ENCODE results near the gene TBX3. TPM values are rescaled to one million over a fixed set of nuclear protein-coding genes. Genes with fewer than 3 reads are reported as not detected.

TBX3 gene
- total and polyA plus RNA-seq, 2 donors (not counting 3 experiments of a cell fraction or from before 2014, with no cell fraction given), result 0.52 to 2.0 TPM

- Histone ChIP-seq H3K27me3 (ENCODE audit: control insufficient read depth in 2 of 2, insufficient read depth in 2 of 2, low read length in 2 of 2) (peaks cover 63 to 67% of the 10 kb centered on the region in 2 experiments), H3K9me3 (replicated peaks; ENCODE audit: control insufficient read depth, insufficient read depth, low read length) (no peaks in the 10 kb centered on the region), H2AFZ (ENCODE audit: low read depth, low read length) (no peak overlapping the region), H3K4me2 (ENCODE audit: insufficient read depth, low read length) (no peak overlapping the region), H3K4me3 (replicated peaks in 1 of 3; ENCODE audit: insufficient read depth in 1 of 3, low read depth in 1 of 3, low read length in 3 of 3) (no peak overlapping the region), H3K27ac (ENCODE audit: insufficient read depth, low read depth, low read length) (no peak overlapping the region), H4K20me1 (replicated peaks; ENCODE audit: control insufficient read depth, extremely low read depth, insufficient read depth, low read length) (no peaks in the 10 kb centered on the region), H3K79me2 (ENCODE audit: control insufficient read depth, insufficient read depth, low read length) (no peaks in the 10 kb centered on the region), H3K9ac (replicated peaks; ENCODE audit: extremely low read depth, insufficient read depth, low read length) (no peak overlapping the region), H3K4me1 (ENCODE audit: control insufficient read depth, extremely low read depth, insufficient read depth, low read length) (no peaks in the 10 kb centered on the region), H3K36me3 (ENCODE audit: control insufficient read depth in 2 of 2, extremely low read depth in 1 of 2, insufficient read depth in 2 of 2, low read length in 2 of 2) (no peaks in the 10 kb centered on the region), H3K9me1 (replicated peaks; ENCODE audit: control insufficient read depth, extremely low read depth, insufficient read depth, low read length) (no peaks in the 10 kb centered on the region)
- FAIRE-seq (no peak), DNase-seq (ENCODE audit: low read depth, low spot score) (no peak)
- POLR2A ChIA-PET, result no interaction called here
- intact Hi-C loops (cut with micrococcal nuclease) (loop anchor here (10.0 kb wide), 1 partner anchor 668 kb away; no protein-coding TSS in a partner anchor), dilution Hi-C loops (cut with MboI; ENCODE audit: extremely low pct_ligation_motif_present, low sequenced_read_pairs) (no loop called here)
- TF ChIP-seq FOS (IDR thresholded peaks at IDR 0.05; ENCODE audit: borderline replicate concordance, insufficient read depth, low read length), result no peak
- no peak for TF ChIP-seq MYC (IDR thresholded peaks at IDR 0.05; ENCODE audit: low read depth, low read length)
- TF ChIP-seq, protein P1, sequence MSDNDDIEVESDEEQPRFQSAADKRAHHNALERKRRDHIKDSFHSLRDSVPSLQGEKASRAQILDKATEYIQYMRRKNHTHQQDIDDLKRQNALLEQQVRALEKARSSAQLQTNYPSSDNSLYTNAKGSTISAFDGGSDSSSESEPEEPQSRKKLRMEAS (IDR thresholded peaks at IDR 0.05; ENCODE audit: insufficient read depth, insufficient read length), result no peak
- no peak for TF ChIP-seq JUN (IDR thresholded peaks at IDR 0.05; ENCODE audit: borderline replicate concordance, insufficient read depth, insufficient read length, low read depth)
- peak; percentile 35 for TF ChIP-seq EZH2 (IDR thresholded peaks at IDR 0.05; ENCODE audit: borderline replicate concordance, low read depth, low read length, severe bottlenecking)
- TF ChIP-seq GATA2 (IDR thresholded peaks at IDR 0.05; ENCODE audit: insufficient read depth, insufficient read length, low read depth, low read length), result no peak
- TF ChIP-seq CTCF (IDR thresholded peaks at IDR 0.05; ENCODE audit: extremely low read depth in 1 of 2, insufficient read depth in 1 of 2, low read depth in 1 of 2, low read length in 2 of 2), result no peak
- TF ChIP-seq POLR2AphosphoS5 (IDR thresholded peaks at IDR 0.05; ENCODE audit: insufficient read depth, low read depth, low read length), result no peak
- CTCF ChIA-PET, result interaction anchor here (1.2 kb wide), 1 partner anchor 17 kb away, joined by 3 read pairs; no protein-coding TSS in a partner anchor
- no TSS peak for BruUV-seq (replicated peaks)
Measured at GRCh38 chr12:114686773-114687500, 3.0 kb upstream of the TBX3 start.

Data from endothelial cell of umbilical vein (primary cell).